Erythroblast (primary cell): ENCODE results near the gene IFIH1.

ENCODE experiments used
- DNase-seq, 2 experiments: peaks; one replicate each; lab custom pipeline; 2025; lab: John Stamatoyannopoulos, UW
- GATA1 ChIP-seq: IDR thresholded peaks from 2 replicates; pipeline ENCODE4 v1.6.1; 2011; ENCODE audit warnings: low read depth, mild to moderate bottlenecking, control low read depth, low read length, moderate library complexity
- POLR2A ChIP-seq: IDR thresholded peaks from 2 replicates; pipeline ENCODE4 v1.6.1; 2011; ENCODE audit warnings: mild to moderate bottlenecking, low read length

IFIH1 gene

DNA sequence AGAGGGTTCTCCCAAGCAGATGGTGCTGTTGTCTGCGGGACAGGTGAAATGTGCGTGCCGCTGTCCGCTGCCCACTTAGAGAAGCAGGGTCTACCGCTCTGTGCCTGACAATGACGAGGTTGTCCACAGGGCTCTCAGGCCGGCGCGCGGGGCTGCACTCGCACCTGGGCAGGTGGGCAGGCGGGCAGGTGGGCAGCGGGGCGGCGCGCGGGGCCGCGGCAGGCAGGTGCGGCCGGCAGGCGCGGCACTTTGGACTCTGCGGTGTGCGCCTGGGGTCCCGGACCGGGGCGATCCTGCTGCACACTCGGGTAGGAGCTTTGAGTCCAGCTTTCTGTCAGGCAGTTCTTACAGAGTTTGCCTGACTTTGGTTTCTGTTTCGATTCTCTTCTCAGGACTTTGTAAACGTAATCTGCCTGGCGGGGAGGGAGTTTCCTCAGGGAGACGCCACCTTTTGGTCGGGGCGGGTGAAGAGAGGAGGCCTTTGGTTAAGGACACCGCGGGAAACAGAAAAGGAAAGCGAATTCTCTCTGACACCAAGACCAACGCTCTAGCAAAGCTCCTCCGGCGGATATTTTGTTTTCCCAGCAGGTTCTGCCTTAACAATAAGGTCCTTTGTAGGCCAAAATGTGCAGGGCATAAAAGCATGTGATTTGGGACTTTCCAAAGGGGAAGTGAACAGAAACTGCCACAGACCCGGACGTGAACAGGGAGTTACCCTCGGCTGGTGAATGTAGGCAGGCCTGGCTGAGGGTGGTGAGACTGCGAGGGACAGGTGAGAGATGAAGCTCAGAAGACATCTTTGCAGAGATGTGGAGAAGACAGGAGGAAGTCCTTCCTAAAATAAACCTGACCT, at the start of gene IFIH1:
TSS of gene IFIH1 (minus strand) at position 357 of the 853 bp plus-strand sequence. CDS start 377 bp downstream, outside the sequence.
- TF ChIP-seq GATA1 (no peak), POLR2A (peak; percentile 66)
- peak; percentile 90 to 92 for DNase-seq

DNA sequence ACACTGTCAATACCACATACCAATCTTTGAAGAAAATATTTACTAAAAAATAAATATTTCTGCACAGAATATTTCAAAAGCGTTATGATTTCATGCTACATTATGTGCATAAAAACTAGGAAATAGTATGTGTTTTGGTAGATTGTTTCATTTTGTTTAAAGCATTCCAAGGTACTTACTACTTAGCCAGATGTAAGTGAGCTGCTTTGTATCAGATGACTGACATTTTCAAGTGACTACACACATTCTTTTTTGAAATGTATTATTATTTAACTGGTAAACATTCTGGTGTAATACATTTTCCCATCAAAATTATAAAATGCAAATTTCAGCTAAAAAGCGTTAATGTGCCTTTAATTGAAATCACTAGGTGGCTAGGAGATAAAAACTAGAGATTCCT, 46.9 kb upstream of the IFIH1 start:
- DNase-seq: no peak
- TF ChIP-seq POLR2A (no peak), GATA1 (no peak)

DNA sequence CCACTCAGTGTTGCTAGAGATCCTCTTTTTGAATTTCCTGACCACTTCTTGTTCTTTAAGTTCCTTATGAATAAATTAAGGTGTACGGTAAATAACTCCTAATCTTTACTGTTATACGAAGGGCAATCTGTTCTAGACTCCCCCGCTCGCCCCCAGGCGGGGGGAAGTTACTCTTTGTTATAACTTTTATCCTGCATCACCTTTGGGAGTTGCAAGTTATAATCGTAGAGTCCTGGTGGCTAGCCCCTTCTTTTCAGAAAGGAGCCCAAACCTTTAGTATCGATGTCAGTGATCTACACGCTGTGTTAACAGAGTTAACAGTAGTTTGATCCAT, 26.1 kb upstream of the IFIH1 start:
- TF ChIP-seq GATA1 (no peak), POLR2A (no peak)

GRCh38 chr2:162343824-162344616, 25.5 kb upstream of the IFIH1 start, which contains the start of gene GCA:
GCA (plus strand) TSS chr2:162344132; CDS start chr2:162344249, 117 bp downstream.
- peak; percentile 96 for DNase-seq

More for the DNA sequence above, 26.1 kb upstream of the IFIH1 start:
- no peak for DNase-seq

DNA sequence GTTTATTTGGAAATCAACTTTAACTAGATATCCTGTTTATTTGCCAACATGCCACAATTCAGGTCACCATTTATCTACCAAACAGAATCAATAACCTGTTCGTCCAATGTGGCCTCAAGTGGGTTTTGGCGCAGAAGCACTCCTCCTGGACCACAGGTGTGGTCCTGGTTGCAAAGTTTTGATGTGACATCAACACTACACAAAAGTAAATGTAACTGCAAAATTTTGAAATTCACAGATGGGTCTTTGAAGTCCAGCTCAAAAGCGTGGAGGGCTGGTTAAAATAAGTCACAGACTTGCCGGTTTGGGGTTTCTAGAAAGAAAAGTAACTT, 25.0 kb upstream of the IFIH1 start:
- no peak for DNase-seq
- no peak for TF ChIP-seq POLR2A
- no peak for TF ChIP-seq GATA1

More at GRCh38 chr2:162343824-162344616, 25.5 kb upstream of the IFIH1 start, which contains the start of gene GCA:
- TF ChIP-seq POLR2A (peak; percentile 74), GATA1 (no peak)

DNA sequence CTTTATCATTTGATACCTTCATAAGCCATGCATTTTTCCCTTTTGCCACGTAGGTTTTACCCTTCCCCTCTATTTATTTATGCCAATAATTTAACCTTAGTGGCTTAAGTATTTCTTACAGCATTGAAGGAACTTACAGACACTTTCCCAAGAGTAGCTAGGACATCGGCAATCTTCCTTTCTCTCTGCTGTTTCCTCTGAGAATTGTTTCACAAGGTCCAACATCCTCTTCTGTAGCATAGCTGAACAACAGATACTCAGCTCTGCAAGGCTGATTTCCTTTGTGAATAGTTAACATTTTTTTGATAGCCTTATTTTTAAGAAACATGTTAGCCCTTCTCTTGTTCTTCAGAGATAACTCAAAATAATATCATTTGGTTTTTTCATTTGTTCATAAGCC, 24.4 kb upstream of the IFIH1 start:
- no peak for TF ChIP-seq POLR2A
- DNase-seq: no peak

DNA sequence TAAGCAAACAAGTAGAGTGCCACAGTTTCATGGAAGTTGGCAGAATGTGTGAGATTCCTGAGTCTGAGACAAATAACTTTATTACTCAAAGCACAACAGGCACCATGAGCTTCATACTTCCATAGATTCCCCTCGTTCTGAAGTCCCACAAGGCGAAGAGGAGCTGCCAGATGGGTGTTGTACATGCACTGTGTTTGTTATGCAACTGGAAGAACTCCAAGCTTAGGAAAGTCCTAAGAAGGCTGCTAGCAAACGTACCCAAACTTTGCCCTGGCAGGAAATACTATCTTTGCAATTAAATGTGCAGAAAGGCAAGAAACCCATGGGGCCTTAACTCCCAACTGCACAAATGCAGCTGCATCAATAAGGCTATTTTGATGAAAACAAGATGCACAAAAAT, 23.8 kb upstream of the IFIH1 start:
- no peak for TF ChIP-seq POLR2A
- TF ChIP-seq GATA1: no peak
- no peak for DNase-seq

GRCh38 chr2:162340822-162341221, 22.3 kb upstream of the IFIH1 start:
- no peak for DNase-seq

DNA sequence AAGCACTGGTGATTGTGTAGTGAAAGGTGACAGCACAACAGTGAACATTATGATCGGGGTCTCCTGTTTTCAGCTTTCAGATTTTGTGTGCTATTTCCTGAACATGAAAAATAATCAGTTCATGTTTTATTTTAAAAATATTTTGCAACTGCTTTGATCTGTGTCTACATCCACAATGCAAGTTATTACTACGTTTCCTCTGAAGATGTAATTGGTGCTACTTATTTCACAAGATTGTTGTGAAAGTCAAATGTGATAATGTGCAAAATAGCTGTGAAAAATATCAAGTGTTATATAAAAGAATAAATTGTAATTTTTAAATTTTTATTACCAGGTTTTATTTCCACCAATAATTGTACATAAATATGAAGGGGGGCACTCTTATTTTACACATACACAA, 19.4 kb upstream of the IFIH1 start:
- DNase-seq: no peak
- TF ChIP-seq GATA1 (no peak), POLR2A (no peak)

More at GRCh38 chr2:162340822-162341221, 22.3 kb upstream of the IFIH1 start:
- TF ChIP-seq GATA1 (no peak), POLR2A (no peak)

GRCh38 chr2:162333968-162334367, 15.5 kb upstream of the IFIH1 start:
- TF ChIP-seq GATA1 (no peak), POLR2A (no peak)
- DNase-seq: peak; percentile 8 to 47

DNA sequence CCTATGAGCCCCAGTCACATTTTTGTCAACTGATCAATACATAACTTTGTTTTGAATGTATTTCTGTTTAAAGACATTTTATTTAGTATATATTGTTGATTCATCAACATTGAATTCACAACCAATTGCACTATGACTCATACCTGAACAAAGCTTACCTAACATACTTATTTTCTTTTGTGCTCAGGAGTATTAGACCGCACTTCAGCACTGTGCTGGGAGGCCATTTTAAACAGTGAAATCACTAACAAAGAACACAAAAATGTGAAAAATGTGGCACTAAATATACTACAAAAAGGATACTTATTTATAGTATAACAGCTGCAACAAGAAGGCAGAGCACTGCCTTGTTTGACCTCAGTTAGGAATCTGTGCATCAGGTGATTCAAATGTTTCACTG, 12.4 kb upstream of the IFIH1 start:
- DNase-seq: no peak
- no peak for TF ChIP-seq GATA1
- TF ChIP-seq POLR2A: no peak

DNA sequence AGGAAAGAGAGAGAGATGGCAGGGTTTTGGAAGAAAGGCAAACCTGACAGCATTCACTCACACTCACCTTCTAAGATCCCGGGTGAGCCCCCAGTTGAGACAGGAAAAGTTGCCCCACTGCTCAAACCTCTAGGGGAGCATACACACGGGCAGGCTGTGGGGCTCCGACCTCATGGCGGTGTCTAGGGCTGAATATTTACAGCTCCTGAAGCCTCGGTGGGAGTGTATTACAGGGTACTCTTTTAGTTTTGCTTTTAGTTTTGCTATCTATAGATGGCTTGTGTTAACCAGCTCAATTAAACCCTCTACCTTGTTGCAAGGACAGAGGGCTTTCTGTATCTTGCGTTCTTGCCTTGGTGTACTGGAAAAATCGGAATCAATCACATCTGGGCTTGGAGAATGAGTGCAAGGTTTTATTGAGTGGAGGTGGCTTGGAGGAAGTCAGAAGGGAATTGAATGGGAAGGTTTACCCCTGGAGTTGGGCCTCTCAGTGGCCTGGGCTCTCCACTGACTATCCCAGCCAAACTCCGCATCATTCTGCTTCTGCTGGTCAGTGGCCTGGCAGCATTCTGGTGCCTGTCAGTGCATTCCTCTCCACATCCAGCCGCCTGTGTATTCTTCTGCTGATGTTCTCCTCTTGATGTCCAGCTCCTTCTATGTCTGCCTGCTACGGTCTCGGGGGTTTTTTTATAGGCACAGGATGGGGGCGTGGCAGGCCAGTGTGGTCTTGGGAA, 10.1 kb upstream of the IFIH1 start:
- TF ChIP-seq GATA1 (no peak), POLR2A (no peak)
- DNase-seq: no peak

DNA sequence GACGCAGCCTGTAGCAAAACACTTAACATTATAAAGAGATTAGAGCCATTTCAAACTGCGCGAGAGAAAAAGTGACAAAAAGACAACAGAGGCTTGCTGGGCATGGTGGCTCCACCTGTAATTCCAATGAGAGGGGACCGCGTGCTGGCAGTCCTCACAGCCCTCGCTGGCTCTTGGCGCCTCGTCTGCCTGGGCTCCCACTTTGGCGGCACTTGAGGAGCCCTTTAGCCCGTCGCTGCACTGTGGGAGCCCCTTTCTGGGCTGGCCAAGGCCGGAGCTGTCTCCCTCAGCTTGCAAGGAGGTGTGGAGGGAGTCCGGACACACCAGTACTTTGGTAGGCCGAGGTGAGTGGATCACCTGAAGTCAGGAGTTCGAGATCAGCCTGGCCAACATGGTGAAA, 9.3 kb upstream of the IFIH1 start:
- no peak for DNase-seq
- no peak for TF ChIP-seq POLR2A
- TF ChIP-seq GATA1: no peak
